ENCODE results near the gene PPA2.
"Not testable (repeated sequence)": the region's sequence is repeated elsewhere in the genome, so short reads cannot be mapped to it uniquely, and the experiment has no call there.

The PPA2 gene

GRCh38 chr4:105461221-105461620, 12.6 kb downstream of the PPA2 start:
- no peak overlapping the region for H3K4me3 ChIP-seq (ENCODE audit: low read depth, low read length)
- TF ChIP-seq CTCF (IDR thresholded peaks at IDR 0.05; ENCODE audit: low read depth, low read length, missing control alignments) = no peak
- in situ Hi-C loops (cut with HindIII; ENCODE audit: low sequenced_read_pairs) = no loop called here
- no peak for DNase-seq (ENCODE audit: low read depth)

- TF ChIP-seq CTCF (IDR thresholded peaks at IDR 0.05; ENCODE audit: low read depth, low read length, missing control alignments) = no peak
- DNase-seq (ENCODE audit: low read depth) = no peak
- in situ Hi-C loops (cut with HindIII; ENCODE audit: low sequenced_read_pairs) = no loop called here
Observed at GRCh38 chr4:105460306-105460705, 13.6 kb downstream of the PPA2 start.

GRCh38 chr4:105458541-105458940, 15.3 kb downstream of the PPA2 start:
- DNase-seq (ENCODE audit: low read depth); H3K4me3 ChIP-seq (ENCODE audit: low read depth, low read length); in situ Hi-C loops (cut with HindIII; ENCODE audit: low sequenced_read_pairs): not testable (repeated sequence)

More at GRCh38 chr4:105460306-105460705, 13.6 kb downstream of the PPA2 start:
- H3K4me3 ChIP-seq (ENCODE audit: low read depth, low read length) = no peak overlapping the region

- in situ Hi-C loops (cut with HindIII; ENCODE audit: low sequenced_read_pairs) = no loop called here
- no peak for TF ChIP-seq CTCF (IDR thresholded peaks at IDR 0.05; ENCODE audit: low read depth, low read length, missing control alignments)
- DNase-seq (ENCODE audit: low read depth) = no peak
- no peak overlapping the region for H3K4me3 ChIP-seq (ENCODE audit: low read depth, low read length)
Observed at GRCh38 chr4:105458001-105458400, 15.9 kb downstream of the PPA2 start.

- TF ChIP-seq CTCF (IDR thresholded peaks at IDR 0.05; ENCODE audit: low read depth, low read length, missing control alignments) = no peak
- DNase-seq (ENCODE audit: low read depth) = no peak
- in situ Hi-C loops (cut with HindIII; ENCODE audit: low sequenced_read_pairs) = no loop called here
- no peak overlapping the region for H3K4me3 ChIP-seq (ENCODE audit: low read depth, low read length)
Observed at GRCh38 chr4:105455998-105456397, 17.9 kb downstream of the PPA2 start.

GRCh38 chr4:105455182-105455581, 18.7 kb downstream of the PPA2 start:
- in situ Hi-C loops (cut with HindIII; ENCODE audit: low sequenced_read_pairs) = no loop called here
- H3K4me3 ChIP-seq (ENCODE audit: low read depth, low read length) = no peak overlapping the region
- TF ChIP-seq CTCF (IDR thresholded peaks at IDR 0.05; ENCODE audit: low read depth, low read length, missing control alignments) = no peak
- no peak for DNase-seq (ENCODE audit: low read depth)

GRCh38 chr4:105453550-105454205, 20.2 kb downstream of the PPA2 start:
- in situ Hi-C loops (cut with HindIII; ENCODE audit: low sequenced_read_pairs) = no loop called here
- peak; percentile 15 for TF ChIP-seq CTCF (IDR thresholded peaks at IDR 0.05; ENCODE audit: low read depth, low read length, missing control alignments)
- DNase-seq (ENCODE audit: low read depth) = no peak
- H3K4me3 ChIP-seq (ENCODE audit: low read depth, low read length) = no peak overlapping the region
